NCI-H2171 treated with DMSO at 0.1 percent for 48 hours (cell line): ENCODE measurements around the gene SLC38A3.

Source experiments
- DNase-seq: peaks from one replicate; lab custom pipeline; 2025; lab: John Stamatoyannopoulos, UW

Gene SLC38A3

GRCh38 chr3:50204804-50205412, at the start of gene SLC38A3:
SLC38A3 (plus strand) TSS chr3:50205271; CDS start chr3:50214200, 8,929 bp downstream.
- peak; percentile 27 for DNase-seq

GRCh38 chr3:50155491-50155878, 49.6 kb upstream of the SLC38A3 start:
- DNase-seq = no peak

- DNase-seq = no peak
Observed at GRCh38 chr3:50155891-50156290, 49.2 kb upstream of the SLC38A3 start.

GRCh38 chr3:50156549-50157493, 48.2 kb upstream of the SLC38A3 start:
- DNase-seq = peak; percentile 36

- DNase-seq = peak; percentile 79
Observed at GRCh38 chr3:50157827-50158529, 47.1 kb upstream of the SLC38A3 start.

GRCh38 chr3:50158530-50159146, 46.4 kb upstream of the SLC38A3 start:
- no peak for DNase-seq

- DNase-seq = no peak
Observed at GRCh38 chr3:50160561-50160983, 44.5 kb upstream of the SLC38A3 start.

- DNase-seq = no peak
Observed at GRCh38 chr3:50161320-50161719, 43.8 kb upstream of the SLC38A3 start.

GRCh38 chr3:50162034-50162883, 42.8 kb upstream of the SLC38A3 start:
- no peak for DNase-seq

- no peak for DNase-seq
Observed at GRCh38 chr3:50163572-50164455, 41.3 kb upstream of the SLC38A3 start.

GRCh38 chr3:50164481-50164880, 40.6 kb upstream of the SLC38A3 start:
- no peak for DNase-seq

GRCh38 chr3:50164984-50165909, 39.8 kb upstream of the SLC38A3 start:
- DNase-seq = no peak

GRCh38 chr3:50165910-50166538, 39.0 kb upstream of the SLC38A3 start:
- DNase-seq = no peak

- DNase-seq = no peak
Observed at GRCh38 chr3:50166620-50167019, 38.5 kb upstream of the SLC38A3 start.

GRCh38 chr3:50167069-50167840, 37.8 kb upstream of the SLC38A3 start:
- no peak for DNase-seq

GRCh38 chr3:50167841-50168209, 37.2 kb upstream of the SLC38A3 start:
- DNase-seq = no peak

- DNase-seq = no peak
Observed at GRCh38 chr3:50168388-50168787, 36.7 kb upstream of the SLC38A3 start.

- no peak for DNase-seq
Observed at GRCh38 chr3:50168791-50169190, 36.3 kb upstream of the SLC38A3 start.
